ENCODE results near the gene AHI1.
A peak's percentile ranks its signal among the peaks of the same experiment; 100 is the strongest.

AHI1 gene

DNA sequence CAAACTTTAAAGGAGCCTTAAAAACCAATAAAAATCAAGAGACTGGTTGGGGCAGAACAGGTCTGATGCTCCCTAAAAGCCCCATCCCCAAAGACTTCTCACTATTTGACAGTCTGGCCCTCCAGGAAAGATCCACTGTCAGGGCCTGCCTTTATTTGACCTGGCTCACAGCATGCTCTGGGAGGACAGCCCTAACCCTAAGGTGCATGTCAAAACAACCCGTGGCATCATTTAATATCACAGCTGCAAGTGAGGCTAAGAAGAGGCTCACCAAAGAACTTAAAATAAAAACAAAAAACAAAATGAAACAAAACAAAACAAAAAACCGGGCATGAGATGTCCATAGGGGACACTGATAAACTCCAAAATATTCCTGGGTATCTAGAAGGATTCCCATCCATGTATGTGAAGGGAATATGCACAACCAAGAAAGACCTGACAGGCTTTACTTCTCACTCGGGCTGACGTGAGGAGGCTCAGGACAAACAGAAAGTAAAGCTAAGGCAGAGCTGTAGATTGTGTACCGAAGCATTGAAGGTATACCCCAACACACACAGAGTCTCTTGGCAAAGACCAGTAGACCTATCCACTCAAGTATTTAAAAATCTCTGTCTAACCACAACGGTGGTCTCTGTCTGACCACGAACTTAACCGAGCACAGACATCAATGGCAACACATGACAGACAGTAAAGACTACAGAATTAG, 57.3 kb downstream of the AHI1 start:
- DNase-seq, result no peak
- Histone ChIP-seq H3K4me1 (ENCODE audit: control insufficient read depth, insufficient read depth, low read depth, low read length) (no peaks in the 10 kb centered on the region), H3K18ac (ENCODE audit: low read depth in 1 of 2, low read length in 2 of 2) (no peak overlapping the region), H2BK12ac (ENCODE audit: low read length in 2 of 2) (no peak overlapping the region), H3K23ac (ENCODE audit: low read length in 2 of 2) (no peak overlapping the region), H3K4me3 (ENCODE audit: insufficient read depth in 1 of 2, low read depth in 1 of 2, low read length in 2 of 2) (no peak overlapping the region), H3K27ac (ENCODE audit: low read length, poor library complexity, severe bottlenecking) (no peak overlapping the region), H2BK120ac (ENCODE audit: low read depth, low read length) (no peak overlapping the region), H2BK5ac (ENCODE audit: low read depth, low read length, poor library complexity, severe bottlenecking) (no peak overlapping the region), H3K36me3 (ENCODE audit: control insufficient read depth in 1 of 2, insufficient read depth in 2 of 2, low read depth in 1 of 2, low read length in 2 of 2) (peaks cover 0 to 63% of the 10 kb centered on the region in 2 experiments), H4K8ac (ENCODE audit: low read length) (no peak overlapping the region), H3K27me3 (ENCODE audit: control insufficient read depth in 1 of 2, insufficient read depth in 1 of 2, low read length in 2 of 2) (no peaks in the 10 kb centered on the region), H3K4me2 (ENCODE audit: low read length, poor library complexity, severe bottlenecking) (no peak overlapping the region), H3K4ac (ENCODE audit: low read depth in 1 of 2, low read length in 2 of 2) (no peak overlapping the region), H3K14ac (ENCODE audit: low read length in 2 of 2) (no peak overlapping the region), H2AK5ac (ENCODE audit: low read length, severe bottlenecking) (no peak overlapping the region), H3K79me1 (replicated peaks; ENCODE audit: low read length, poor library complexity, severe bottlenecking) (peaks cover 2% of the 10 kb centered on the region), H2AFZ (ENCODE audit: low read depth, low read length) (no peak overlapping the region), H3K9ac (ENCODE audit: low read length) (peak overlapping the region; percentile 15), H2BK15ac (ENCODE audit: low read depth, poor library complexity, severe bottlenecking) (no peak overlapping the region), H4K91ac (ENCODE audit: low read length) (no peak overlapping the region), H3K9me3 (ENCODE audit: control insufficient read depth, low read length) (no peaks in the 10 kb centered on the region)
- 92% methylated on average over 8 of the region's 8 CpGs for WGBS

GRCh38 chr6:135439549-135439948, 58.0 kb downstream of the AHI1 start:
- H3K9me3 ChIP-seq (ENCODE audit: control insufficient read depth, low read length), result no peaks in the 10 kb centered on the region
- no peak for DNase-seq
- no peak overlapping the region for H2BK5ac ChIP-seq (ENCODE audit: low read depth, low read length, poor library complexity, severe bottlenecking)
- no peak overlapping the region for H2BK15ac ChIP-seq (ENCODE audit: low read depth, poor library complexity, severe bottlenecking)
- peaks cover 0 to 63% of the 10 kb centered on the region in 2 experiments for H3K36me3 ChIP-seq (ENCODE audit: control insufficient read depth in 1 of 2, insufficient read depth in 2 of 2, low read depth in 1 of 2, low read length in 2 of 2)
- no peak overlapping the region for H3K18ac ChIP-seq (ENCODE audit: low read depth in 1 of 2, low read length in 2 of 2)
- no peaks in the 10 kb centered on the region for H3K27me3 ChIP-seq (ENCODE audit: control insufficient read depth in 1 of 2, insufficient read depth in 1 of 2, low read length in 2 of 2)
- H3K23ac ChIP-seq (ENCODE audit: low read length in 2 of 2), result no peak overlapping the region
- H4K8ac ChIP-seq (ENCODE audit: low read length), result no peak overlapping the region
- 94% methylated on average over 3 of the region's 4 CpGs for WGBS
- no peak overlapping the region for H3K4me2 ChIP-seq (ENCODE audit: low read length, poor library complexity, severe bottlenecking)
- H2AK5ac ChIP-seq (ENCODE audit: low read length, severe bottlenecking), result no peak overlapping the region
- no peak overlapping the region for H3K27ac ChIP-seq (ENCODE audit: low read length, poor library complexity, severe bottlenecking)
- H3K4me1 ChIP-seq (ENCODE audit: control insufficient read depth, insufficient read depth, low read depth, low read length), result no peaks in the 10 kb centered on the region
- H4K91ac ChIP-seq (ENCODE audit: low read length), result no peak overlapping the region
- H2BK12ac ChIP-seq (ENCODE audit: low read length in 2 of 2), result no peak overlapping the region
- no peak overlapping the region for H2AFZ ChIP-seq (ENCODE audit: low read depth, low read length)
- no peak overlapping the region for H3K4me3 ChIP-seq (ENCODE audit: insufficient read depth in 1 of 2, low read depth in 1 of 2, low read length in 2 of 2)
- peaks cover 2% of the 10 kb centered on the region for H3K79me1 ChIP-seq (replicated peaks; ENCODE audit: low read length, poor library complexity, severe bottlenecking)
- H3K9ac ChIP-seq (ENCODE audit: low read length), result no peak overlapping the region
- H3K4ac ChIP-seq (ENCODE audit: low read depth in 1 of 2, low read length in 2 of 2), result no peak overlapping the region
- no peak overlapping the region for H3K14ac ChIP-seq (ENCODE audit: low read length in 2 of 2)
- H2BK120ac ChIP-seq (ENCODE audit: low read depth, low read length), result no peak overlapping the region

DNA sequence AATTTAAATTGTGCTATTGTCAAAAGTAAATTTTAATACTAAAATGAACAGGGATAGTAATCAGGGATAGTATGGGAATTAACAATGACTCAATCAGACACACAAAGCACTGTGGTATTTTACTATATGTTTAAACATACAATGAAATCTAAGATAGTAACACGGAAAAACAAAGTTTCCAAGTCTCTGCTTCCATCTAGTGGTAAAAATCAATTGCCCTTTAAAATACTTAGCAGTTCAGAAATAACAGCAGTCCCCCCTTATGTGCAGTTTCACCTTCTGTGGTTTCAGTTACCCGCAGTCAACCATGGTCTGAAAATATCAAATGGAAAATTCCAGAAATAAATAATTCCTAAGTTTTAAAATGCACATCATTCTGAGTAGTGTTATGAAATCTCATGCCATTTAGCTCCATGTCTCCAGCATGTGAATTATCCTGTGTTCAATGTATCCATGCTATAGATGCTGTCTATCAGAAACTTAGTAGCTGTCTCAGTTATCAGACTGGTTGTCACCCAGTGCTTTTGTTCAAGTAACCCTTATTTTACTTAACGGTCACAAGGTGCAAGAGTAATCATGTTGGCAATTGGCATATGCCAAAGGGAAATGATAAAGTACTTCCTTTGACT, 58.5 kb downstream of the AHI1 start:
- no peaks in the 10 kb centered on the region for H3K9me3 ChIP-seq (ENCODE audit: control insufficient read depth, low read length)
- no peak overlapping the region for H4K8ac ChIP-seq (ENCODE audit: low read length)
- peaks cover 0 to 59% of the 10 kb centered on the region in 2 experiments for H3K36me3 ChIP-seq (ENCODE audit: control insufficient read depth in 1 of 2, insufficient read depth in 2 of 2, low read depth in 1 of 2, low read length in 2 of 2)
- WGBS, result 85% methylated on average over 2 of the region's 3 CpGs
- H2AK5ac ChIP-seq (ENCODE audit: low read length, severe bottlenecking), result no peak overlapping the region
- DNase-seq, result peak; percentile 45
- H3K23ac ChIP-seq (ENCODE audit: low read length in 2 of 2), result no peak overlapping the region
- no peak overlapping the region for H2BK5ac ChIP-seq (ENCODE audit: low read depth, low read length, poor library complexity, severe bottlenecking)
- H2BK120ac ChIP-seq (ENCODE audit: low read depth, low read length), result no peak overlapping the region
- no peak overlapping the region for H3K4me3 ChIP-seq (ENCODE audit: insufficient read depth in 1 of 2, low read depth in 1 of 2, low read length in 2 of 2)
- H3K9ac ChIP-seq (ENCODE audit: low read length), result no peak overlapping the region
- H2BK15ac ChIP-seq (ENCODE audit: low read depth, poor library complexity, severe bottlenecking), result no peak overlapping the region
- no peak overlapping the region for H3K14ac ChIP-seq (ENCODE audit: low read length in 2 of 2)
- no peak overlapping the region for H3K27ac ChIP-seq (ENCODE audit: low read length, poor library complexity, severe bottlenecking)
- H2BK12ac ChIP-seq (ENCODE audit: low read length in 2 of 2), result no peak overlapping the region
- no peak overlapping the region for H3K18ac ChIP-seq (ENCODE audit: low read depth in 1 of 2, low read length in 2 of 2)
- no peak overlapping the region for H3K4me2 ChIP-seq (ENCODE audit: low read length, poor library complexity, severe bottlenecking)
- peaks cover 2% of the 10 kb centered on the region for H3K79me1 ChIP-seq (replicated peaks; ENCODE audit: low read length, poor library complexity, severe bottlenecking)
- no peak overlapping the region for H3K4ac ChIP-seq (ENCODE audit: low read depth in 1 of 2, low read length in 2 of 2)
- H2AFZ ChIP-seq (ENCODE audit: low read depth, low read length), result no peak overlapping the region
- no peaks in the 10 kb centered on the region for H3K27me3 ChIP-seq (ENCODE audit: control insufficient read depth in 1 of 2, insufficient read depth in 1 of 2, low read length in 2 of 2)
- no peak overlapping the region for H4K91ac ChIP-seq (ENCODE audit: low read length)
- no peaks in the 10 kb centered on the region for H3K4me1 ChIP-seq (ENCODE audit: control insufficient read depth, insufficient read depth, low read depth, low read length)

GRCh38 chr6:135434991-135435390, 62.5 kb downstream of the AHI1 start:
- Histone ChIP-seq H3K4me1 (ENCODE audit: control insufficient read depth, insufficient read depth, low read depth, low read length) (no peaks in the 10 kb centered on the region), H2BK120ac (ENCODE audit: low read depth, low read length) (no peak overlapping the region), H3K4me3 (ENCODE audit: insufficient read depth in 1 of 2, low read depth in 1 of 2, low read length in 2 of 2) (no peak overlapping the region), H3K23ac (ENCODE audit: low read length in 2 of 2) (no peak overlapping the region), H3K27me3 (ENCODE audit: control insufficient read depth in 1 of 2, insufficient read depth in 1 of 2, low read length in 2 of 2) (no peaks in the 10 kb centered on the region), H3K79me1 (replicated peaks; ENCODE audit: low read length, poor library complexity, severe bottlenecking) (peaks cover under 1% of the 10 kb centered on the region), H3K36me3 (ENCODE audit: control insufficient read depth in 1 of 2, insufficient read depth in 2 of 2, low read depth in 1 of 2, low read length in 2 of 2) (peaks cover 0 to 60% of the 10 kb centered on the region in 2 experiments), H4K8ac (ENCODE audit: low read length) (no peak overlapping the region), H2BK15ac (ENCODE audit: low read depth, poor library complexity, severe bottlenecking) (no peak overlapping the region), H3K4me2 (ENCODE audit: low read length, poor library complexity, severe bottlenecking) (no peak overlapping the region), H3K9ac (ENCODE audit: low read length) (no peak overlapping the region), H2BK5ac (ENCODE audit: low read depth, low read length, poor library complexity, severe bottlenecking) (no peak overlapping the region), H3K14ac (ENCODE audit: low read length in 2 of 2) (no peak overlapping the region), H2BK12ac (ENCODE audit: low read length in 2 of 2) (no peak overlapping the region), H3K27ac (ENCODE audit: low read length, poor library complexity, severe bottlenecking) (no peak overlapping the region), H2AFZ (ENCODE audit: low read depth, low read length) (no peak overlapping the region), H4K91ac (ENCODE audit: low read length) (no peak overlapping the region), H2AK5ac (ENCODE audit: low read length, severe bottlenecking) (no peak overlapping the region), H3K9me3 (ENCODE audit: control insufficient read depth, low read length) (no peaks in the 10 kb centered on the region), H3K18ac (ENCODE audit: low read depth in 1 of 2, low read length in 2 of 2) (no peak overlapping the region), H3K4ac (ENCODE audit: low read depth in 1 of 2, low read length in 2 of 2) (no peak overlapping the region)
- DNase-seq, result peak; percentile 4

All from mesenchymal stem cell (in vitro differentiated cells and primary cell).